HL-60 (cell line): ENCODE measurements around the gene NKAIN2.

Experiments
- DNase-seq, 2 experiments: peaks; one replicate each; pipeline ENCODE4 v3.0.0-alpha.2; 2010 to 2020; ENCODE audit warnings: low read depth in 1 of 2, low spot score in 1 of 2
- H3K27ac ChIP-seq: fragments of 250-450 bp; sonication (Bioruptor Pico); replicated peaks from 2 replicates; pipeline ENCODE4 v1.5.1; 2020; ENCODE audit warnings: mild to moderate bottlenecking, moderate library complexity
- H3K27me3 ChIP-seq: fragments of 250-450 bp; sonication (Bioruptor Pico); 2 replicates; pipeline ENCODE4 v1.5.1; 2021; ENCODE audit warnings: mild to moderate bottlenecking, moderate library complexity; ENCODE audit not compliant: insufficient read depth, poor library complexity, severe bottlenecking
- H3K4me3 ChIP-seq: replicated peaks from 2 replicates; pipeline ENCODE4 v1.5.1; 2011; ENCODE audit warnings: mild to moderate bottlenecking, control low read depth, low read length; ENCODE audit not compliant: insufficient read depth
- GABPA ChIP-seq: IDR thresholded peaks from 2 replicates; pipeline ENCODE4 v1.6.1; 2012; ENCODE audit warnings: low read depth
- POLR2AphosphoS5 ChIP-seq: IDR thresholded peaks from 2 replicates; pipeline ENCODE4 v1.6.1; 2012; ENCODE audit warnings: low read depth
- REST ChIP-seq: IDR thresholded peaks from 2 replicates; pipeline ENCODE4 v1.6.1; 2012; ENCODE audit warnings: low read depth; ENCODE audit not compliant: insufficient replicate concordance
- SPI1 ChIP-seq: IDR thresholded peaks from 2 replicates; pipeline ENCODE4 v1.6.1; 2012; ENCODE audit warnings: low read depth, mild to moderate bottlenecking, borderline replicate concordance
- TF ChIP-seq, protein P1 (sequence below): IDR thresholded peaks from one replicate; pipeline ENCODE4 v1.5.1; 2011; ENCODE audit warnings: low read length, control low read depth, inconsistent platforms; ENCODE audit not compliant: insufficient read depth

Gene NKAIN2

GRCh38 chr6:124520514-124520913 is 716.8 kb downstream of the NKAIN2 start:
- TF ChIP-seq GABPA, result no peak
- TF ChIP-seq, protein P1, sequence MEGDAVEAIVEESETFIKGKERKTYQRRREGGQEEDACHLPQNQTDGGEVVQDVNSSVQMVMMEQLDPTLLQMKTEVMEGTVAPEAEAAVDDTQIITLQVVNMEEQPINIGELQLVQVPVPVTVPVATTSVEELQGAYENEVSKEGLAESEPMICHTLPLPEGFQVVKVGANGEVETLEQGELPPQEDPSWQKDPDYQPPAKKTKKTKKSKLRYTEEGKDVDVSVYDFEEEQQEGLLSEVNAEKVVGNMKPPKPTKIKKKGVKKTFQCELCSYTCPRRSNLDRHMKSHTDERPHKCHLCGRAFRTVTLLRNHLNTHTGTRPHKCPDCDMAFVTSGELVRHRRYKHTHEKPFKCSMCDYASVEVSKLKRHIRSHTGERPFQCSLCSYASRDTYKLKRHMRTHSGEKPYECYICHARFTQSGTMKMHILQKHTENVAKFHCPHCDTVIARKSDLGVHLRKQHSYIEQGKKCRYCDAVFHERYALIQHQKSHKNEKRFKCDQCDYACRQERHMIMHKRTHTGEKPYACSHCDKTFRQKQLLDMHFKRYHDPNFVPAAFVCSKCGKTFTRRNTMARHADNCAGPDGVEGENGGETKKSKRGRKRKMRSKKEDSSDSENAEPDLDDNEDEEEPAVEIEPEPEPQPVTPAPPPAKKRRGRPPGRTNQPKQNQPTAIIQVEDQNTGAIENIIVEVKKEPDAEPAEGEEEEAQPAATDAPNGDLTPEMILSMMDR, result no peak
- TF ChIP-seq SPI1, result no peak
- TF ChIP-seq POLR2AphosphoS5, result no peak
- no peak for TF ChIP-seq REST
- no peak for DNase-seq
- no peak overlapping the region for H3K4me3 ChIP-seq

GRCh38 chr6:124522335-124522734 is 718.7 kb downstream of the NKAIN2 start:
- no peaks in the 10 kb centered on the region for H3K27me3 ChIP-seq
- H3K27ac ChIP-seq, result no peak overlapping the region
- TF ChIP-seq GABPA (no peak), POLR2AphosphoS5 (no peak), SPI1 (no peak), REST (no peak)
- TF ChIP-seq, protein P1, result no peak
- no peak for DNase-seq
- no peak overlapping the region for H3K4me3 ChIP-seq

More at GRCh38 chr6:124520514-124520913, 716.8 kb downstream of the NKAIN2 start:
- H3K27me3 ChIP-seq, result no peaks in the 10 kb centered on the region
- H3K27ac ChIP-seq, result no peak overlapping the region

GRCh38 chr6:124524491-124525200 is 721.0 kb downstream of the NKAIN2 start:
- Histone ChIP-seq H3K27ac (no peak overlapping the region), H3K27me3 (no peaks in the 10 kb centered on the region), H3K4me3 (no peak overlapping the region)
- DNase-seq, result no peak
- no peak for TF ChIP-seq GABPA
- TF ChIP-seq SPI1, result no peak
- TF ChIP-seq, protein P1, result no peak
- no peak for TF ChIP-seq POLR2AphosphoS5
- TF ChIP-seq REST, result no peak
